ENCODE data around the gene TMEM134. TPM values are rescaled to one million over a fixed set of nuclear protein-coding genes. Genes with fewer than 3 reads are reported as not detected.
A peak's percentile ranks its signal among the peaks of the same experiment; 100 is the strongest.

Gene TMEM134
- total RNA-seq, 1 donor from 2014 or later = 38.0 TPM

- H3K9me3 Mint-ChIP-seq (ENCODE audit: unreplicated experiment) = no peaks in the 10 kb centered on the region
- no peak overlapping the region for H3K4me3 Mint-ChIP-seq (ENCODE audit: unreplicated experiment)
- FAIRE-seq = no peak
- Histone ChIP-seq H3K4me2 (ENCODE audit: low read length) (no peak overlapping the region), H3K4me3 (ENCODE audit: insufficient read depth, low read depth, low read length) (no peak overlapping the region), H3K27me3 (ENCODE audit: insufficient read depth, low read length) (no peaks in the 10 kb centered on the region), H3K36me3 (ENCODE audit: insufficient read depth, low read length) (no peaks in the 10 kb centered on the region), H3K27ac (ENCODE audit: low read depth, low read length) (no peak overlapping the region), H3K9ac (ENCODE audit: low read length) (no peak overlapping the region), H3K79me2 (ENCODE audit: insufficient read depth, low read length) (no peaks in the 10 kb centered on the region), H2AFZ (ENCODE audit: low read depth, low read length) (no peak overlapping the region), H4K20me1 (ENCODE audit: insufficient read depth, low read length) (no peaks in the 10 kb centered on the region), H3K9me3 (ENCODE audit: insufficient read depth, low read depth, low read length) (no peaks in the 10 kb centered on the region), H3K4me1 (ENCODE audit: insufficient read depth, low read length) (no peaks in the 10 kb centered on the region)
- no peaks in the 10 kb centered on the region for H3K4me1 Mint-ChIP-seq (ENCODE audit: low read depth, unreplicated experiment)
- H3K36me3 Mint-ChIP-seq (ENCODE audit: low read depth, unreplicated experiment) = peaks cover 3% of the 10 kb centered on the region
- no peak for DNase-seq (ENCODE audit: low read depth)
- TF ChIP-seq, protein P1, sequence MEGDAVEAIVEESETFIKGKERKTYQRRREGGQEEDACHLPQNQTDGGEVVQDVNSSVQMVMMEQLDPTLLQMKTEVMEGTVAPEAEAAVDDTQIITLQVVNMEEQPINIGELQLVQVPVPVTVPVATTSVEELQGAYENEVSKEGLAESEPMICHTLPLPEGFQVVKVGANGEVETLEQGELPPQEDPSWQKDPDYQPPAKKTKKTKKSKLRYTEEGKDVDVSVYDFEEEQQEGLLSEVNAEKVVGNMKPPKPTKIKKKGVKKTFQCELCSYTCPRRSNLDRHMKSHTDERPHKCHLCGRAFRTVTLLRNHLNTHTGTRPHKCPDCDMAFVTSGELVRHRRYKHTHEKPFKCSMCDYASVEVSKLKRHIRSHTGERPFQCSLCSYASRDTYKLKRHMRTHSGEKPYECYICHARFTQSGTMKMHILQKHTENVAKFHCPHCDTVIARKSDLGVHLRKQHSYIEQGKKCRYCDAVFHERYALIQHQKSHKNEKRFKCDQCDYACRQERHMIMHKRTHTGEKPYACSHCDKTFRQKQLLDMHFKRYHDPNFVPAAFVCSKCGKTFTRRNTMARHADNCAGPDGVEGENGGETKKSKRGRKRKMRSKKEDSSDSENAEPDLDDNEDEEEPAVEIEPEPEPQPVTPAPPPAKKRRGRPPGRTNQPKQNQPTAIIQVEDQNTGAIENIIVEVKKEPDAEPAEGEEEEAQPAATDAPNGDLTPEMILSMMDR (IDR thresholded peaks at IDR 0.05; ENCODE audit: insufficient read depth, low read depth, low read length) = no peak
- no peak for TF ChIP-seq EZH2 (IDR thresholded peaks at IDR 0.05; ENCODE audit: insufficient read depth, low read length)
- H3K27me3 Mint-ChIP-seq (ENCODE audit: low read depth, unreplicated experiment) = peaks cover 16% of the 10 kb centered on the region
- no peak overlapping the region for H3K27ac Mint-ChIP-seq (ENCODE audit: unreplicated experiment)
These were observed 15.0 kb downstream of the TMEM134 start for GRCh38 chr11:67453816-67454732.

DNA sequence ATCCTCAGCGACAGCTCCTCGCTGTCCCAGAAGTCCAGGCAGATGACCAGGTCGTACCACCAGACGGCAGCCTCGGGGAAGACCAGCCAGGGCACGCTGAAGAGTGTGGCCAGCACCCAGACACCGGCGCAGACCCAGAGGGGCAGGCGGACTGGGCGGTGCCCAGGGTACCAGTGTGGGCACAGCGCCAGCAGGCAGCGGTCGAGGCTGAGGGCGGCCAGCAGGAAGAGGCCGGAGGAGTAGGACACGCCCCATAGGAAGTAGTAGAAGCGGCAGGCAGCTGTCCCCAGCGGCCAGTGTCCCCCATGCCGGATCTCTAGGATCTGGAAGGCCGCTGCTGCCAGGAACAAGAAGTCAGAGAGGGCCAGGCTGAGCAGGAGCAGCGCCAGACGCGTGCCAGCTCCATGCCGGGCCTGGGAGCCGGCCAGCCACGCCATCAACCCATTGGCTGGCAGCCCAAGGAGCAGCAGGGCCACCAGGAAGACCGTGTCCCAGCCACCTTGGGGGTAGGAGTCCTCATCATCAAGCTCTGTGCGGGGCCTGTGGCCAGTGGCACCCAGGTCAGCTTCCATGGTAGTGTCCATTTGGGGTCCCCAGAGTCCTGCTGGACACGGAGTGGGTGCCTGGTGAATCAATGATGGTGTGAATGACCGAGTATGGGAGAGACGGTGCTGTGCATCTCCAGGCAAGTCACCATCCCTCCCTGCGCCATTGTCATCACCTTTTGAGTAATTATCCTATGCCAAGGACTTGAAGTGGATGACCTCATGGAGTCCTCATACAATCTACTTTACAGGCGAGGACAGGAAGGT is 16.7 kb downstream of the TMEM134 start, which contains the start of gene GPR152:
TSS of gene GPR152 (minus strand) at position 589 of the 812 bp plus-strand sequence. CDS start at position 584, 5 bp downstream.
- TF ChIP-seq, protein P1 (IDR thresholded peaks at IDR 0.05; ENCODE audit: insufficient read depth, low read depth, low read length) = no peak
- no peak for TF ChIP-seq EZH2 (IDR thresholded peaks at IDR 0.05; ENCODE audit: insufficient read depth, low read length)
- no peaks in the 10 kb centered on the region for H3K79me2 ChIP-seq (ENCODE audit: insufficient read depth, low read length)
- FAIRE-seq = no peak

More for the DNA sequence above, 16.7 kb downstream of the TMEM134 start, which contains the start of gene GPR152:
- DNase-seq (ENCODE audit: low read depth) = no peak
- H3K27me3 ChIP-seq (ENCODE audit: insufficient read depth, low read length) = no peaks in the 10 kb centered on the region
- H3K27ac Mint-ChIP-seq (ENCODE audit: unreplicated experiment) = peak within 1 kb of the TSS; percentile 66
- no peak within 1 kb of the TSS for H3K4me3 ChIP-seq (ENCODE audit: insufficient read depth, low read depth, low read length)
- H3K27me3 Mint-ChIP-seq (ENCODE audit: low read depth, unreplicated experiment) = peaks cover 12% of the 10 kb centered on the region
- no peaks in the 10 kb centered on the region for H3K9me3 ChIP-seq (ENCODE audit: insufficient read depth, low read depth, low read length)
- peaks cover 3% of the 10 kb centered on the region for H3K36me3 Mint-ChIP-seq (ENCODE audit: low read depth, unreplicated experiment)
- H3K4me2 ChIP-seq (ENCODE audit: low read length) = no peak within 1 kb of the TSS
- H3K4me1 ChIP-seq (ENCODE audit: insufficient read depth, low read length) = no peaks in the 10 kb centered on the region
- H3K9me3 Mint-ChIP-seq (ENCODE audit: unreplicated experiment) = no peaks in the 10 kb centered on the region
- no peaks in the 10 kb centered on the region for H3K4me1 Mint-ChIP-seq (ENCODE audit: low read depth, unreplicated experiment)
- no peak within 1 kb of the TSS for H3K4me3 Mint-ChIP-seq (ENCODE audit: unreplicated experiment)
- peak within 1 kb of the TSS; percentile 47 for H2AFZ ChIP-seq (ENCODE audit: low read depth, low read length)
- no peak within 1 kb of the TSS for H3K9ac ChIP-seq (ENCODE audit: low read length)
- H3K27ac ChIP-seq (ENCODE audit: low read depth, low read length) = no peak within 1 kb of the TSS
- no peaks in the 10 kb centered on the region for H4K20me1 ChIP-seq (ENCODE audit: insufficient read depth, low read length)
- H3K36me3 ChIP-seq (ENCODE audit: insufficient read depth, low read length) = no peaks in the 10 kb centered on the region
